Panc1 (cell line): ENCODE data around the gene ABI3BP.

ENCODE experiments used
- CTCF ChIP-seq: fragments of 450-650 bp; IDR thresholded peaks from 2 replicates; pipeline ENCODE4 v1.5.1; 2017; ENCODE audit warnings: mild to moderate bottlenecking
- POLR2AphosphoS5 ChIP-seq: IDR thresholded peaks from 2 replicates; pipeline ENCODE4 v1.6.1; 2012; ENCODE audit warnings: mild to moderate bottlenecking, low read depth, low read length, moderate library complexity
- REST ChIP-seq, 2 experiments: IDR thresholded peaks; 2 replicates each; pipeline ENCODE4 v1.6.1; 2011 to 2012; ENCODE audit warnings: low read depth in 2 of 2, control low read depth in 1 of 2, low read length in 1 of 2, mild to moderate bottlenecking in 1 of 2, moderate library complexity in 1 of 2; ENCODE audit not compliant: insufficient read depth in 1 of 2
- SIN3A ChIP-seq: IDR thresholded peaks from 2 replicates; pipeline ENCODE4 v1.6.1; 2012; ENCODE audit warnings: low read depth, mild to moderate bottlenecking, low read length, moderate library complexity, borderline replicate concordance; ENCODE audit not compliant: insufficient read depth

- no peak for TF ChIP-seq REST (IDR thresholded peaks at IDR 0.05; ENCODE audit: insufficient read depth in 1 of 2, low read depth in 2 of 2, low read length in 1 of 2)
- no peak for TF ChIP-seq CTCF
- TF ChIP-seq SIN3A: no peak
- no peak for TF ChIP-seq POLR2AphosphoS5
Measured at GRCh38 chr3:100775669-100776068, 217.6 kb downstream of the ABI3BP start.
